Anterior cingulate cortex (tissue), 58 donors: Measurements from ENCODE around the gene ADGRV1.
"Not testable (repeated sequence)": the region's sequence is repeated elsewhere in the genome, so short reads cannot be mapped to it uniquely, and the experiment has no call there.

Source experiments
- DNase-seq, 58 donors: peaks; one replicate each; lab custom pipeline; 2025; lab: John Stamatoyannopoulos, UW

Gene ADGRV1

DNA sequence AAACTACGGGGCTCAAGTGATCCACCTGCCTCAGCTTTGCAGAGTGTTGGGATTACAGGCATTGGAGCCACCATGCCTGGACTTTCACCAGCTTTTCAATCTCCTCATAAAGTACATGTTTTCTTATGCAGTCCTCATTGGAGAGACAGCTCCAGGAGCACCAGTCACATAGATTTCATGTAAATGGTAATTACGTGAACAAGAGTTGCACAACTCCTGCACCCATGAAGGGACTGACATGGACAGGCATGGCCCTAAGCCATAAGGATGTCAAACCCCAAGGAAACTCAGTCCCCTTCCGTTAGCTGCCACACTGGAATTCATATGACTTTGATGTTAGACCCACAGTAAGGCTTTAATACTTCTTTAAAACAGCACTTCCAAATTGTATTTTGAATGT, 7.6 kb upstream of the ADGRV1 start:
- no peak for DNase-seq

DNA sequence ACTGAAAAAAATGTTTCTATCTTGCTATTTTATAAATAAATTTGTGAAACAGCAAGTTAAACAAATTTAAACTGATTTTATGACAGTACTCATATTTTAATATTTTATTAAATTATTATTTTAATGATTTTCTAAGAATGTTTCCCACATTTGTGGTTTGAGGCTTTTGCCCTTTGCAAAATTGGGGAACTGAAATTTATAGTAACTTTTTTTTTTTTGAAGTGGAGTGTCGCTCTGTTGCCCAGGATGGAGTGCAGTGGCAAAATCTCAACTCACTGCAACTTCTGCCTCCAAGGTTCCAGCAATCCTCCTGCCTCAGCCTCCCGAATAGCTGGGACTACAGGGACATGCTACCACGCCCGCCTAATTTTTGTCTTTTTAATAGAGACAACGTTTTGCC, 7.2 kb upstream of the ADGRV1 start:
- DNase-seq = no peak

GRCh38 chr5:90553711-90554110, 4.9 kb upstream of the ADGRV1 start:
- DNase-seq = no peak

DNA sequence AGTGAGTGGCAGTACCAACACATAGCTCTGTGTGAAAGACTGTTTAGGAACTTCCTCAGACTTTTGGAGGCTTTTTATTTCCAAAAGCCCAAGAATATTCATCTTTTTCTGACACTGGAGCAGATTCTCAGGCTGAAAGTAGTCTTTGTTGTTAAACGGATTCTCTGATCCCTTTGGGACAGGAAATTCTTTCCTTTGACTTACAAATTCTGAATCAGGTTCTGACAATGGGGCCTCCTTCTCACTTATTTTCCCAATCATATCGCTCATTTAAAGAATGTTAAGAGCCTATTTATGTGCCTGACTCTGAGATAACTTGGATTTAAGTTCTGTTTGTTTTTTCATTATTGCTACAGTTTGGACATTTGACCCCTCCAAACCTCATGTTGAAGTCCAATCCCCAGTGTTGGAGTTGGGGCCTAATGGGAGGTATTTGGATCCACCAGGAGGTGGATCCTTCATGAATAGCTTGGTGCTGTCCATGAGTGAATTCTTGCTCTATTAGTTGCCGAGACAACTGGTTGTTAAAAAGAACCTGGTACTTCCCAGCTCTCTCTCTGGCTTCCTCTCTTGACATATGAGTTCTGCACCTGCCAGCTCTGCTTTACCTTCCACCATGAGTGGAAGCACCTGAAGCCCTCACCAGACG, 4.1 kb upstream of the ADGRV1 start:
- DNase-seq = no peak

GRCh38 chr5:90555666-90556065, 2.9 kb upstream of the ADGRV1 start:
- no peak for DNase-seq

- DNase-seq = no peak
These were observed 1.2 kb upstream of the ADGRV1 start for GRCh38 chr5:90557391-90557790.

DNA sequence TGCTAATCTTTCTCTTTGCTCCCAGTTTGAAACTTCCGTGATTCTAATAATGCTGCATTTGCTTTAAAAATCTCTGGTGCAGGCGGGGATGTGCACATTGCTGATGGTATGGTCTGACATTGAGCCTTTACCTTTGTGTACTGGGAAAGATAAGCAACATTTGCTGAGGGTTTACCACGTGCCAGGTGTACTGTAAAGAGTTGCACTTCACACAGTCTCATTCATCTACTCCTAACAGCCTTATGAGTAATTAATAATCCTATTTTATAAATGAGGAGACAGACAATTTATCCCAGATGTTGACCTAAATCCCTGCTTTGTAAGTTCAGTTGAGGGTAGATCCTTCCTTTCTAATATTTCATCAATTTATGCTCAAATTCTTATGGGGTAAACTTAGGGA, 726 bp upstream of the ADGRV1 start:
- DNase-seq = no peak

DNA sequence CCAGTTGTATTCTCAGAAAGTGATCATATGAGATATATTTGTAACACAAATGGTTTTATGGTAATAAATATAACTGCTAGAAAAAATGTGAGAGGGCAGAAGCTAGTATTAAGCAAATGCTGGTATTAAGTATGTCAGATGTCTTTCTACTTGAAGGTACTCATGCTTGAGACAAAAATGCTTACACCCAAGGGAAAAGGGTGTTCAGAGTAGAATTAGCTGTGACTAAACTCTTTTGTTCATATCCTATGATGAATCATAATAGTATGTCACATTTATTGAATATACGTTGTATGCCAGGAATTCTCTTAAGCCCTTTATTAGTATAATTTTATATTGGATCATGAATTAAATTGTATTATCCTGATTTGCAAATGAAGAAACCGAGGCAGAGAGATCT, 2.2 kb downstream of the ADGRV1 start:
- DNase-seq = no peak

- DNase-seq = no peak
These were observed 3.2 kb downstream of the ADGRV1 start for GRCh38 chr5:90561766-90562165.

DNA sequence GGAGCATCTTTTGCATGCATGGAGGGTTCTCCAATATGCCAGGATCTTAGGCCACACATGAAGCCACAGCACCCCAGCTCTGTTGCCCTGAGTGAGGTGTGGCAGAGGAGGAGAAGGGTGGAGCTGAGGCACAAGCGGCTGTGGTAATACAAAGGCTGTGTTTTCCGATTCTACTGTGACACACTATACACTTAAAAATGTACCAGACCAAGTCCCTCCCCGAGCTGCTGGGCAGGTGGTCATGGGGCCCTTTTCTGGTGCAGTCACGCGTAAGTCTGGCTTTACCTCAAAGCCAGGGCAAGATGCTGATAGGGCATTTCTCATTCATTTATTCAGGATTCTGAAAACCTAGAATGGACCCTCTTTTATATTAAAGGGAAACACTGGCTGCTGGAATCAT, 3.7 kb downstream of the ADGRV1 start:
- no peak for DNase-seq

- no peak for DNase-seq
These were observed 4.5 kb downstream of the ADGRV1 start for GRCh38 chr5:90563108-90563507.

DNA sequence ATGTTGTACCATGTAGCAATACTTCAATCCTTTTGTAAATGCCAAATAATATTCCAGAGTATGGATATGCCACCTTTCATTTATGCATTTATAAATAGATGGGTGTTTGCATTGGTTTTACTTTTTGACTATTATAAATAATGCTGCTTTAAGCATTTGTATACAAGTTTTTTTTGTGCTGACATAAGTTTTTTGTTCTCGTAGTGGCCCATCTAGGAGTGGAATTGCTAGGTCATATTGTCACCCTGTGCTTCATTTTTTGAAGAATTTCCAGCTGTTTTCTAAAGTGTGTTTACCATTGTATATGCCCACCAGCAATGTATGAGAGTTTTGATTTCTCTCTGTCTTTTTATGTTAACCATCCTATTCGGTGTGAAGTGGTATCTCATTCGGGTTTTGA, 6.9 kb downstream of the ADGRV1 start:
- DNase-seq = no peak

DNA sequence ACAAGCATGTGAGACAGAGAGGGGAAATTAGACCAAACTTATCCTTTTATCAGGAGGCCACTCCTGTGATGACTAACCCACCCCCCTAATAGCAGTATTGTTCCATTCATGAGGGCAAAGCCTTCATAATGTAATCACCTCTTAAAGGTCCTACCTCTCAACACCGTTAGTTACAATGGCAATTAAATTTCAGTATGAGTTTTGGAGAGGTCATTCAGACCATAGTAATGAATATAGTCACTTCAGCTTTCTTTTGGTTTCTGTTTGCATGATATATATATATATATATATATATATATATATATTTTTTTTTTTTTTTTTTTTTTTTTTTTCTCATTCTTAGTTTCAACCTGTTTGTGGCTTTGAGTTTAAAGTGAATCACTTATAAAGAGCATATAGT, 10.5 kb downstream of the ADGRV1 start:
- DNase-seq = no peak

GRCh38 chr5:90570034-90570433, 11.4 kb downstream of the ADGRV1 start:
- no peak for DNase-seq

DNA sequence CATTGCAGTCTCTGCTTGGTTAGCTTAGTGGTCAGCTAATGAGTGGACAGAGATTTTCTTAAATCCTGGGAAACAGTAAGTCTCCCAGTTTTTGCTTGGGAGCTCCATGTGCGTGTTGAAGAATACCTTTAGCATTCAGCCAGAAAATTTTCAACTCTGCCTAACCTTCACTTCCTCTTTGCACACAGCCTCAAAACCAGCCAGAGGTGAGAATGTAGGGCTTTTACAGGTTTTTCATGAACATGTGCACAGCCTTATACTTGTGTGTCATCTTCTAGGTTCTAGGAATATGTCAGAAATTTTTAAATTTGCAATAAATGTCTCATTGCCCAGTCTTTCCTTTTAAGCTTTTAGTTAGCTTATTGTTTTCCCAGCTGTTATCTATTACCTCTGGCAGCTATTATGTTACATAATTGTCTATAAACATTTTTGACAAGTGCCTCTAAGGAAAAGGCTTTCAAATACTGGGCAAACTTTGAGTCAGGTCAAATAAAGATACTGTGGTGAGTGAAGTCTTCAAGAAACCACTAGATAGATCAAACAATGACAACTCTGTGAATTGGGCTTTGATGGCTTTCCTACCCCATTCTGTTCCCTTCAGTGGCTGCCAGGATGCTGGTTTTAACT, 12.7 kb downstream of the ADGRV1 start:
- no peak for DNase-seq

GRCh38 chr5:90575712-90576111, 17.1 kb downstream of the ADGRV1 start:
- no peak for DNase-seq

DNA sequence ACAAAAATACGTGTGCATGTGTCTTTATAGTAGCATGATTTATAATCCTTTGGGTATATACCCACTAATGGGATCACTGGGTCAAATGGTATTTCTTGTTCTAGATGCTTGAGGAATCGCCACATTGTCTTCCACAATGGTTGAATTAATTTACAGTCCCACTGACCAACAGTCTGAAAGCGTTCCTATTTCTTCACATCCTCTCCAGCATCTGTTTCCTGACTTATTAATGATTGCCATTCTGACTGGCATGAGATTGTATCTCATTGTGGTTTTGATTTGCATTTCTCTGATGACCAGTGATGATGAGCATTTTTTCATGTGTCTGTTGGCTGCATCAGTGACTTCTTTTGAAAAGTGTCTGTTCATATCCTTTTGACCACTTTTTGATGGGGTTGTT, 18.0 kb downstream of the ADGRV1 start:
- not testable (repeated sequence) for DNase-seq

DNA sequence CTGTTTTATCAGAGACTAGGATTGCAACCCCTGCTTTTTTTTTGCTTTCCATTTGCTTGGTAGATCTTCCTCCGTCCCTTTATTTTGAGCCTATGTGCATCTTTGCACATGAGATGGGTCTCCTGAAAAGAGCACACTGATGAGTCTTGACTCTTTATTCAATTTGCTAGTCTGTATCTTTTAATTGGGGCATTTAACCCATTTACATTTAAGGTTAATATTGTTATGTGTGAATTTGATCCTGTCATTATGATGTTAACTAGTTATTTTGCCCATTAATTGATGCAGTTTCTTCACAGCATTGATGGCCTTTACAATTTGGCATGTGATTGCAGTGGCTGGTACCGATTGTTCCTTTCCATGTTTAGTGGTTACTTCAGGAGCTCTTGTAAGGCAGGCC, 21.3 kb downstream of the ADGRV1 start:
- DNase-seq = not testable (repeated sequence)

- DNase-seq = no peak
These were observed 23.4 kb downstream of the ADGRV1 start for GRCh38 chr5:90581956-90582355.

- no peak for DNase-seq
These were observed 26.9 kb downstream of the ADGRV1 start for GRCh38 chr5:90585337-90585986.

- no peak for DNase-seq
These were observed 27.9 kb downstream of the ADGRV1 start for GRCh38 chr5:90586469-90586868.

DNA sequence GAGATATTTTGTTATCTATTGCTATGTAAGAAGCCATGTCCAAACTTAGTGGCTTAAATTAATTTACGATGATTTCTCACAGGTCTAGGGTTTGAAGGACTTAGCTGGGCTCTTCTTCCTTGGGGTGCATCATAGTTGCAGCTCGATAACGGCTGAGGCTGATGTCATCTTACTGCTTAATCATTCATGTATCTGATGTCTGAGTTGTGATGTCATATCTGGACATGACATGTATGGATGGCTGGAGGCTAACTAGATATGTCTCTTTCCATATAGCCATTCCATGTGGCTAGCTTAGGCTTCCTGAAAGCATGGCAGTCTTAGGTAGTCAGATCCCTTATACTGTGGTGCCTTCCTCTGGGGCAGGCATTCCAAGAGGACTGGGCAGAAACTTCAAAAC, 31.6 kb downstream of the ADGRV1 start:
- DNase-seq = no peak
